Activated CD8-positive, alpha-beta memory T cell treated with anti-CD3 and anti-CD28 coated beads, Interleukin-2, amount 50 U/mL, for 24 hours (primary cell): Measurements from ENCODE around the gene TTBK1.

Experiments used
- DNase-seq: peaks from one replicate; pipeline ENCODE4 v3.0.0-alpha.2; 2020; ENCODE audit errors: extremely low read depth

TTBK1 gene

DNA sequence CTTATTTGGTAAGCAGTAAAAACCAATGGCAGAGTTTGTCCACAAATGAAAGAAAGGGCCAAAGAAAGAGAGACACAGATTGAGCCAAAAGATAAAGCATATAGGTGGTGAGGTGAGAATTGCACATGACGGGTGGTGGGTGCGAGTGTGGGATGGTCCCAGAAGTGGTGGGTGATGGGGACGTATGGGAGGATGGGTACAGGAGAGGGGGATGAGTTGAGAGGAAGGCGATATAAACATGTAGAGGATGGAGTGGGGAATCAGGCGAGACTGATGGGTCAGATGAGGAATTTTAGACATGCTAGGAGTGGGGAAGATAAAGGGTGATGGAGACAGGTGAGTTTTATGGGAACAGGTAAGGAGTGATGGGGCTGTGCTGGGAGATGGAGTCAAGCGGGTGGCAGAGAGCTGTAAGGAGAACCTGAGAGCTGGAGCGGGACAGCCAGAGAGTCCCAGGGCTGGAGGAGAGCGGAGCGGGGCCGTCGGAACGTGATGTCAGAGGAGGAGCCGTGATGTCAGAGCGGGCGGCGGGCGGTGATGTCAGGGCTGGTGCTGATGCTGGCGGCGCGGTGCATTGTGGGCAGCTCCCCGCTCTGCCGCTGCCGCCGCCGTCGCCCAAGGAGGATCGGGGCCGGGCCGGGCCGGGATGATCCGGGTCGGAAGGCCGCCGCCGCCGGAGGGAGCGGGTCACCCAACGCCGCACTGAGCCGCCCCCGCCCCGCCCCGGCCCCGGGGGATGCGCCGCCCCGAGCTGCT, at the start of gene TTBK1:
TTBK1 (plus strand) TSS at position 574 of the 756 bp plus-strand sequence. CDS start 3,180 bp downstream, outside the sequence.
- DNase-seq = no peak

DNA sequence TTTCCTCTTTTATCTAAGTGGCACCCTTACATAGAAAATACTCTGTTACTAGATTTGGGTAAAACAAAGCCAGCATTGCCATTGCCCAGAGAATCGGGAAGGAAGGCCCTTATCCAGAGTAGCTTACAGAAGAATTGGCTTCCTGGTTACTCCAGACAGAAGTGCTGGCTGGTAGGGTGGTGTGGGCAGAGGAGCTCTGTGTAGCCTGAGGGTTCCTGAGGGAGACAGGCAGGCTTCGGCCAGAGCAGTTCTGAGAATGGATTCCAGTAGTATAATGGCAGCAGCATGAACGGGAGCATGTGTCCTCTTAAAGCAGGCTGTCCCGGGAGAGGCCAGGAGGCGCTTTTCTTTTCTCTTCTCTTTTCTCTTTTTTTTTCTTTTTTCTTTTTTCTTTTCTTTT, 49.4 kb upstream of the TTBK1 start:
- DNase-seq = no peak

DNA sequence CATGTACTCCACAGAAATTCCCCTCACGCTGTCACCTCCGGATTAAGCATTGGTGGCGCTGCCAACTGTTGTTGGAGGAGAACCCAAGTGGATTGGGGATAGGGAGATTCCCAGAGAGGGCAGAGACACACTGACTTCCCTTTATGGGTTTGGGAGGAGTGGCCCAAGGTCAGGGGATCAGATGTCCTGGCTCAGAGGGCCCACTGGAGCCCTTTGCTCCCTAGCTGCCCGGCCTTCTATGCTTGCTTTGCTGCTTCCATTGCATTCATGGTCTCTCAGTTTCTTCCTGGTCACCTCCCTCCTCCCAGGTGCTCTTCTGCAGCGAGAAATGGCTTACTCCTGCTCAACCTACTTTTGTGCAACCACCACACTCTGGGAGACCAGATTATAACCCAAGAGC, 46.9 kb upstream of the TTBK1 start:
- no peak for DNase-seq

- DNase-seq = no peak
Observed at GRCh38 chr6:43199912-43200311, 43.4 kb upstream of the TTBK1 start.

GRCh38 chr6:43200541-43200940, 42.7 kb upstream of the TTBK1 start:
- no peak for DNase-seq

GRCh38 chr6:43202451-43202850, 40.8 kb upstream of the TTBK1 start:
- no peak for DNase-seq

DNA sequence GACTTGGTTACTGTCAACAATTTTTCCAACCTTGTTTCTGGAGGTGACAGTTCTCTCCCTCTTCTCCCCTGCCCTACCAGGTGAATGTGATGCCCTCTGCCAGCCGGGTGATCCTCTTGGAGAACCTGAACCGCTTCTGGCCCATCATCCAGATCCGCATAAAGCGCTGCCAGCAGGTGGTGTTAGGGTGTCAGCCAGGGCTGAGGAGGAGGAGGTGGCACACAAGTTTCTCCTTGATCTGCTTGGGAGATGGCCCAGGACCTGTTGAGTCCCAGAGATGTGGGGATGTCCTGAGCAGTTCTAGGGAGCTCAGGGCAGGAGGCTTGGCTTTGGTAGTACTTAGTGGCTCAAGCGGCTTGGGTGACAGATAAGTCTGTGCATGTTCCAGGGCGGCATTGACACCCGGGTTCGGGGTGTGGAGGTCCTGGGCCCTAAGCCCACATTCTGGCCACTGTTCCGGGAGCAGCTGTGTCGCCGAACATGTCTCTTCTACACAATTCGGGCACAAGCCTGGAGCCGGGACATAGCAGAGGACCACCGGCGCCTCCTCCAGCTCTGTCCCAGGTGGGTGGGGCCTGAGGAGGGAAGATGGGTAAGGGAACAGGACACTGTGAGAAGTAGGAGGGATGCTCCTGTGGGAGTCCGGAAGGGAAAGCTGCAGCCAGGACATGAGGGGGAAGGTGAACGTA, 40.1 kb upstream of the TTBK1 start:
- no peak for DNase-seq

GRCh38 chr6:43203718-43204095, 39.6 kb upstream of the TTBK1 start:
- DNase-seq = no peak

DNA sequence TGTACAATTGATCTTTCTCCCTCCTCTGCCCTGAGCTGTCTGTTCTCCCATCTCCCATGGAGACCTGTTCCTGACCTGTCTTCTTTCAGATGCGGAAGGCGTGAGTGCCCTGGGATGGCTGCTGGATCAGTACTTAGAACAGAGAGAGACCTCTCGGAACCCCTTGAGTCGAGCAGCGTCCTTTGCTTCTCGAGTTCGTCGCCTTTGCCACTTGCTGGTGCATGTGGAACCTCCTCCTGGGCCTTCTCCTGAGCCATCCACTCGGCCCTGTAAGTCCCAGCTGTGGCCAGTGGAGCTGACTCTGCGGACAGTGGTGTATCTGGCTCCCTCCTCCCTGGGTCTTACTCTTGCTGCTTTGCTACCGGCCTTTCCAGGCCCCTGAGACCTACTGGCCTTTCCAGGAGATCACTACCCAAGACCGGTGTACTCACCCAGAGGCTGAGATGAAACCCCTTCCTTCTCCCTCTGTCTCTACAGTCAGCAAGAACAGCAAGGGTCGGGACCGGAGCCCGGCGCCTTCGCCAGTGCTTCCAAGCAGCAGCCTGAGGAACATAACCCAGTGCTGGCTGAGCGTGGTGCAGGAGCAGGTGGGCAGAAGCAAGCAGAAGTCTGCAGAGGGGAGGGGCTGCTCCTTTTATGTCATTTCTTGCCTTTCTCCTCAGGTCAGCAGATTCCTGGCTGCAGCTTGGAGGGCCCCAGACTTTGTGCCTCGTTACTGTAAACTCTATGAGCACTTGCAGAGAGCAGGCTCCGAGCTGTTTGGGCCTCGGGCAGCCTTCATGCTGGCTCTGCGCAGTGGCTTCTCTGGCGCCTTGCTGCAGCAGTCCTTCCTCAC, 38.8 kb upstream of the TTBK1 start:
- no peak for DNase-seq

DNA sequence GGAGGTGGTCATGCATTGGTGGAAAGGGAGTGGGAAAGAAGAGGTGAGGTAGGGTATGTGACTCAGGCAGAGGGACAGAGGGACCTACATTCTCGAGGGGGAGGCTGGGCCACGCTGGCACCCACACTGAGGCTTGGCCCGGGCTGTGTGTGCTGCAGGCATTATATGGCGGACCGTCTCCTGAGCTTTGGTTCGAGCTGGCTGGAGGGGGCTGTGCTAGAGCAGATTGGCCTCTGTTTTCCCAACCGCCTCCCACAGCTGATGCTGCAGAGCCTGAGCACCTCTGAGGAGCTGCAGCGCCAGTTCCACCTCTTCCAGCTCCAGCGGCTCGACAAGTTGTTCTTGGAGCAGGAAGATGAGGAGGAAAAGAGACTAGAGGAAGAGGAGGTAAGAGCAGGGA, 37.4 kb upstream of the TTBK1 start:
- no peak for DNase-seq

DNA sequence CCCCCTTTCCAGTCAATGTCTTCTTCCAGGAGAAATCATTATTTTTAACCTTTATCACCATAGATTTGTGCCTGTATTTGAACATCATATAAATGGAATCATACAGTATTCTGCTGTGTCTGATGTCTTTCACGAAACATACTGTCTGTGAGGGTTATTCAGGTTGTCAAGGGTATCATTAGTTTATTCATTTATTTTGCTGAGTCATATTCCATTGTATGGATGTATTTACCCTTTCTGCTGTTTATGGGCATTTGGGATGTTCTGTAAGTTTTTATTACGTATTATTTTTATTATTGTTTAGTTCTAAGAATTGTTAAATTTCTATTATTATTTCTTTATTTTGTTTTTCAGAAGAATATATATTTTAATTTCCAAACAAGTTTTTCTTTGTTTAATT, 36.0 kb upstream of the TTBK1 start:
- no peak for DNase-seq

DNA sequence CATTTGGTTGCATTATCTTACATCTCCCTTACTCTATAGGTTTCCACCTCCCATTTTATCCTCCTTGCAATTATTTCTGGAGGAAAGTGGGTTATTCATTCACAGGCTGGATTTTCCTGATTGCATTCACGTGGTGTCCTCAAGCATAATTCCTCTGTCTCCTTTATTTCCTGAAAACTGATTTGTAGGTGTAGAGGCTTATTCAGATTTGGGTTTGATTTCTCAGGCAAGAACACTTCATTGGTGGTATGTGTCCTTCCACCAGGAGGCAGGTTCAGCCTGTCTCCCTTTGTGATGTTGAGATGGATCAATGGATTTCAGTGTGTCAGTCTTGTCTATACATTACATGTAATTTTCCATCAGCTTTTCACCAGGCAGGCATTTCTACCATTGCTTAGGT, 31.3 kb upstream of the TTBK1 start:
- DNase-seq = no peak

GRCh38 chr6:43213431-43213830, 29.9 kb upstream of the TTBK1 start:
- DNase-seq = no peak

GRCh38 chr6:43215066-43215465, 28.2 kb upstream of the TTBK1 start:
- no peak for DNase-seq

DNA sequence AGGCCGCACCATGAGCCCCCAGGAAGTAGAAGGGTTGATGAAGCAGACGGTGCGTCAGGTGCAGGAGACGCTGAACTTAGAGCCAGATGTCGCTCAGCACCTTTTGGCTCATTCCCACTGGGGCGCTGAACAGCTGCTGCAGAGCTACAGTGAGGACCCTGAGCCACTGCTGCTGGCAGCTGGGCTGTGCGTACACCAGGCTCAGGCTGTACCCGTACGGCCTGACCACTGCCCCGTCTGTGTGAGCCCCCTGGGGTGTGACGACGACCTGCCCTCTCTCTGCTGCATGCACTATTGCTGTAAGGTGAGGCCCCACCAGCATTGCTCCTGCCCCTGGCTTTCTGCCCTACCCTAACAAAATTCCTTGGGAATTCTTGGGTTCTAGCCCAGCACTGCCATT, 27.1 kb upstream of the TTBK1 start:
- no peak for DNase-seq

- no peak for DNase-seq
Observed at GRCh38 chr6:43217351-43217750, 25.9 kb upstream of the TTBK1 start.

DNA sequence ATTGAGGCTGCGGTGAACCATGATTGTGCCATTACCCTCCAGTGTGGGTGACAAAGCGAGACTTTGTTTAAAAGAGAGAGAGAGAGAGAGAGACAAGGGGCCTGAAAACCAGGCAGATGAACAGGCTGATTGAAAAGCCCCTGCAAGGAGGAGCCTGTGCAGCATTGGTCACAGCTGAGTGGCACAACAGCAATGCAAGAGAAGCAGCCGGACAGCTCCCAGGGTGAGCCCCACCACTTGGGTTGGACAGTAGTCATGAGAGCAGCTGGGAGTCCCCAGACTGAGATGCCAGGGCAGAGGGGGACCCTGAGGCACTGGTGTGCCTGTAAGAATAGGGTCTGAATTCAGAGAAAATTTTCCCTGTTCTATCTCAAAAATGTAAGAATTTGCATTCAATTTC, 24.2 kb upstream of the TTBK1 start:
- DNase-seq = no peak

GRCh38 chr6:43219814-43220213, 23.5 kb upstream of the TTBK1 start:
- DNase-seq = no peak

GRCh38 chr6:43220439-43220951, 22.8 kb upstream of the TTBK1 start:
- no peak for DNase-seq

DNA sequence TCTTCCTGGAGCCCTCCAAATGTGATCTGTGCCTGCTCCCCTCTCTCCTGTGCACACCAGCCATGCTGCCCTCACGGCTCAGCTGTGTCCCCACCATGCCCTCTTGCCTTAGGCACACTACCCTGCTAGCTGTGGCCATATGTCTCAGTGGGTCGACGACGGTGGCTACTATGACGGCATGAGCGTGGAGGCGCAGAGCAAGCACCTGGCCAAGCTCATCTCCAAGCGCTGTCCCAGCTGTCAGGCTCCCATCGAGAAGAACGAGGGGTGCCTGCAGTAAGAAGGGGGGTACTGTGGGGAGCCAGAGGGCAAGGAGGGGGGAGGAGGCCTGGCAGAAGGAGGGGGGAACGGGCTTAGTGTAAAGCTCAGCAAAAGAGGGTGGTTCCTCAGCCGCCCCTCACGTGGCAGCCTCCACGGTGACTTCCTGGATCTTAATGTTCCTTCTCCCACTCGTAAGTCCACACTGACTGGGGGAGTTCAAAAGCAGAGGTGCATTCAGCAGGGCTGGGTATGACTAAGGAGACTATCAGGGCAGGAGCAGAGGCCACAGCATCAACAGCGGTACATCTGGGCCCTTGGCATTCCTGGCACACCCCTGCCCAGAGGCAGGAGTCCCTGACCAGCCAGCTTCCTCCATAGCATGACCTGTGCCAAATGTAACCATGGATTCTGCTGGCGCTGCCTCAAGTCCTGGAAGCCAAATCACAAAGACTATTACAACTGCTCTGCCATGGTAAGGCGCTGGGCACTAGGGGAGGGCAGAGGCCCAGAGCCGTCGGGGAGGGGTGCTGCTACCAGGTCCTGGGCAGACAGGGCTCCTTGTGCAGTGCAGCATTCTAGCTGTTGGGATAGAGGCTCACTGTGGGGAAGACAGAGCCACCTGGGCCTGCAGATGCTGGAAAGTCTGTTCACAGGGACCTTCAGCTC, 22.0 kb upstream of the TTBK1 start:
- no peak for DNase-seq

- DNase-seq = no peak
Observed at GRCh38 chr6:43222418-43223059, 20.7 kb upstream of the TTBK1 start.
